IPS-18a (cell line): ENCODE results near the gene SPOCK1.
"Not testable (repeated sequence)": the region's sequence is repeated elsewhere in the genome, so short reads cannot be mapped to it uniquely, and the experiment has no call there.

ENCODE experiments used
- H3K27ac ChIP-seq: one replicate; pipeline ENCODE4 v1.5.1; 2013; ENCODE audit warnings: low read length
- H3K27me3 ChIP-seq: one replicate; pipeline ENCODE4 v1.6.1; 2013; ENCODE audit warnings: mild to moderate bottlenecking, low read length; ENCODE audit not compliant: control insufficient read depth, insufficient read depth
- H3K36me3 ChIP-seq: one replicate; pipeline ENCODE4 v1.6.1; 2013; ENCODE audit warnings: low read depth, low read length; ENCODE audit not compliant: control insufficient read depth
- H3K4me1 ChIP-seq: one replicate; pipeline ENCODE4 v1.6.1; 2013; ENCODE audit warnings: low read depth, low read length; ENCODE audit not compliant: control insufficient read depth
- H3K4me3 ChIP-seq: one replicate; pipeline ENCODE4 v1.5.1; 2013; ENCODE audit warnings: low read length
- H3K9ac ChIP-seq: one replicate; pipeline ENCODE4 v1.6.1; 2013; ENCODE audit warnings: mild to moderate bottlenecking, low read length, moderate library complexity
- H3K9me3 ChIP-seq: one replicate; pipeline ENCODE4 v1.6.1; 2013; ENCODE audit warnings: low read depth, low read length; ENCODE audit not compliant: control insufficient read depth

SPOCK1 gene

GRCh38 chr5:136979131-136979530, 520.0 kb downstream of the SPOCK1 start:
- Histone ChIP-seq H3K9me3 (no peaks in the 10 kb centered on the region), H3K27ac (no peak overlapping the region), H3K4me1 (no peaks in the 10 kb centered on the region), H3K4me3 (no peak overlapping the region), H3K27me3 (no peaks in the 10 kb centered on the region), H3K9ac (no peak overlapping the region), H3K36me3 (no peaks in the 10 kb centered on the region)

GRCh38 chr5:136963504-136963903, 535.6 kb downstream of the SPOCK1 start:
- Histone ChIP-seq H3K36me3 (no peaks in the 10 kb centered on the region), H3K4me1 (peaks cover 12% of the 10 kb centered on the region), H3K4me3 (no peak overlapping the region), H3K27me3 (no peaks in the 10 kb centered on the region), H3K9ac (no peak overlapping the region), H3K27ac (no peak overlapping the region), H3K9me3 (no peaks in the 10 kb centered on the region)

- H3K36me3 ChIP-seq = no peaks in the 10 kb centered on the region
- no peak overlapping the region for H3K27ac ChIP-seq
- no peak overlapping the region for H3K4me3 ChIP-seq
- H3K9ac ChIP-seq = no peak overlapping the region
- H3K9me3 ChIP-seq = no peaks in the 10 kb centered on the region
- no peaks in the 10 kb centered on the region for H3K27me3 ChIP-seq
- H3K4me1 ChIP-seq = peaks cover 22% of the 10 kb centered on the region
These were observed 541.7 kb downstream of the SPOCK1 start for GRCh38 chr5:136957428-136957827.

- not testable (repeated sequence) for H3K27me3 ChIP-seq, H3K9ac ChIP-seq, H3K27ac ChIP-seq, H3K4me3 ChIP-seq, H3K36me3 ChIP-seq, H3K9me3 ChIP-seq
- peaks cover 13% of the 10 kb centered on the region for H3K4me1 ChIP-seq
These were observed 545.0 kb downstream of the SPOCK1 start for GRCh38 chr5:136954142-136954541.

GRCh38 chr5:136953346-136954069, 545.6 kb downstream of the SPOCK1 start:
- not testable (repeated sequence) for H3K36me3 ChIP-seq, H3K27ac ChIP-seq, H3K27me3 ChIP-seq, H3K9me3 ChIP-seq, H3K9ac ChIP-seq
- peaks cover 10% of the 10 kb centered on the region for H3K4me1 ChIP-seq
- peak overlapping the region; percentile 27 for H3K4me3 ChIP-seq

- no peaks in the 10 kb centered on the region for H3K9me3 ChIP-seq
- no peaks in the 10 kb centered on the region for H3K36me3 ChIP-seq
- H3K27ac ChIP-seq = no peak overlapping the region
- H3K4me1 ChIP-seq = peaks cover 9% of the 10 kb centered on the region
- no peak overlapping the region for H3K9ac ChIP-seq
- no peaks in the 10 kb centered on the region for H3K27me3 ChIP-seq
- no peak overlapping the region for H3K4me3 ChIP-seq
These were observed 571.6 kb downstream of the SPOCK1 start for GRCh38 chr5:136927571-136927970.

- no peaks in the 10 kb centered on the region for H3K36me3 ChIP-seq
- H3K4me1 ChIP-seq = peaks cover 9% of the 10 kb centered on the region
- H3K27me3 ChIP-seq = no peaks in the 10 kb centered on the region
- H3K9ac ChIP-seq = no peak overlapping the region
- no peak overlapping the region for H3K4me3 ChIP-seq
- no peaks in the 10 kb centered on the region for H3K9me3 ChIP-seq
- H3K27ac ChIP-seq = no peak overlapping the region
These were observed 573.1 kb downstream of the SPOCK1 start for GRCh38 chr5:136926073-136926472.
